ENCODE results near the gene SIN3B. TPM values are rescaled to one million over a fixed set of nuclear protein-coding genes. Genes with fewer than 3 reads are reported as not detected.

SIN3B gene
- polyA plus RNA-seq, 4 donors: 51.7 to 62.2 (median 58.3) TPM

DNA sequence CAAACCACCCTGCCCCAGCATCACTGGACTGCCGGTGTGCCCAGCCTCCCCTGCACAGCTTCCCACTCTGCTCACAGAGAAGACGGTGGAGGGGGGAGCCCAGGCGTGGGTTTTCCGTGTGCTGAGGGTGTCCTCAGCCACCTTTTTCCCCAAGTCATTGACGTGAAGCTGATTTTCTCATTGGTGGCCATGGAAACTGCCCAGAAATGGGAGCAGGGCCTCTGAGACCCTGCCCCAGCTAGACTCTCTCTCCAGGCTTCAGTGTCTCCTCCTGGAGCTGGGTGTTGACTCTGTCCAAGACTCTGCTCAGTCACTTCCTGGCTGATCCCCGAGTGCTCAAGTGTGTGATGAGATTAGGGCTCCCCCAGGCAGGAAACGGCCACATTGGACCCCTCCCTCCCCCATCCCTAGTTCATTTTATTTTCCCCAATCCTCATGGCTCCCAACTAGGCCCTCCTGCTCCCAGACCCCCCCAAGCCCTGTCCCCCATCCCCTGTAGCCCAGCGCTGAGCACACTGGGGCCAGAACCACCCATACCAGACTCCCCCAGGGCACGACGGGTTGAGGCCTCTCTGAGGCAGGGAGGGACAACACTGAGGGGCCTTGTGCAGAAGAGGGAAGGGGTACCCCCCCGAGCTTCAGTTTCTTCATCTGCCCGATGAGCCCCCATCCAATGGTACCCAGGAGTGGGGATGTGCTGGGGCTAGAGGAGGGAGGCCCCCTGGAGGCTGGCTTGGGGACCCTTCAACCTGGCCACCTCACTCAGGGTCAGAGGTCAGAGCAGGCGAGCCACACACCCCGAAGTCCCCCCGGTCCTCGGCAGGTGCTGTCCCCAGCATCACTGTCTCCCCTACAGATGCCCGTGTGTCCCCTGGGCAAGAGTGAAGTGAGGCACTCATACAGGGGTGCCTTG lies 58.4 kb downstream of the SIN3B start:
- DNase-seq (ENCODE audit: low read depth in 4 of 4, low spot score in 3 of 4): no peak

DNA sequence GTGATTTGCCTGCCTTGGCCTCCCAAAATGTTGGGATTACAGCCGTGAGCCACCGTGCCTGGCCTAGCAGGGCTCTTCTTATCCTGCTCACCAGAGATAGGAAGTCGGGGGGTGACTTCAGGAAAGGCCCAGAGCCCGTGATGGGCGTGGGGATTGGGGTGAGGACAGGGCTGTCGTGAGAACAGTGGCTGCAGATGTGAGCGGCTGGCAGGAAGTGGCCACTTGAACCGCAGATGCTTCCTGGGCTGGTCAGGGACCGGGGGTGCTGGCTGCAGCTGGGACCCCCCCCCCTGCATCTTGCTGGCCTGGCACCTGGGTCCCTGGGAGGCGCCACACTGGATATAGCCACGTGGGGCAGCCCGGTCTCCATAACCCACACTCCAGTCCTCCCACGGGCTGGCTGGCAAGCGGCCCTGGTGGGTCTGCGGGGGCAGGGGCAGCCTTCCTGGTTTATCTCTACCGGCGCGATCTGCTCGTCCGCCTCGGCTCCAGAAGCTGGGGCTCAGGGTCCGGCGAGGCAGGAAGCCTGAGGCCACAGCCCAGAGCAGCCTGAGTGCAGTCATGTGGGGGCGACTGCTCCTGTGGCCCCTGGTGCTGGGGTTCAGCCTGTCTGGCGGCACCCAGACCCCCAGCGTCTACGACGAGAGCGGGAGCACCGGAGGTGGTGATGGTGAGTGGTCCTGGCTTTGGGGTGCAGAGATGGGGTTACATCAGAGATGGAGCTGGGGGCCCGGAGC lies 59.6 kb downstream of the SIN3B start, which contains the start of gene F2RL3:
F2RL3 (plus strand) TSS at position 371 of the 737 bp plus-strand sequence; CDS start at position 562, 191 bp downstream.
- DNase-seq (ENCODE audit: low read depth in 4 of 4, low spot score in 3 of 4): no peak

DNA sequence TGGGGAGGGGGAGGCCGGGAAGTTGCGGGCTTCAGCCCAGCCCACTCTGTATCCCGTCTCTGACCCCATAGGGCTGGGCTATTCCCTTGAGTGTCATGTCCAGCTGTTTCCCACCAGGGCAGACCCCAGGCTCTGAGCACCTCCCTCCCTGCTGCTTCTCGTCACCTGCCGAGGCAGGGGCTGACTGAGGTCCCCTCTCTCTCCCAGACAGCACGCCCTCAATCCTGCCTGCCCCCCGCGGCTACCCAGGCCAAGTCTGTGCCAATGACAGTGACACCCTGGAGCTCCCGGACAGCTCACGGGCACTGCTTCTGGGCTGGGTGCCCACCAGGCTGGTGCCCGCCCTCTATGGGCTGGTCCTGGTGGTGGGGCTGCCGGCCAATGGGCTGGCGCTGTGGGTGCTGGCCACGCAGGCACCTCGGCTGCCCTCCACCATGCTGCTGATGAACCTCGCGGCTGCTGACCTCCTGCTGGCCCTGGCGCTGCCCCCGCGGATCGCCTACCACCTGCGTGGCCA lies 60.2 kb downstream of the SIN3B start:
- DNase-seq (ENCODE audit: low read depth in 4 of 4, low spot score in 3 of 4): no peak

DNA sequence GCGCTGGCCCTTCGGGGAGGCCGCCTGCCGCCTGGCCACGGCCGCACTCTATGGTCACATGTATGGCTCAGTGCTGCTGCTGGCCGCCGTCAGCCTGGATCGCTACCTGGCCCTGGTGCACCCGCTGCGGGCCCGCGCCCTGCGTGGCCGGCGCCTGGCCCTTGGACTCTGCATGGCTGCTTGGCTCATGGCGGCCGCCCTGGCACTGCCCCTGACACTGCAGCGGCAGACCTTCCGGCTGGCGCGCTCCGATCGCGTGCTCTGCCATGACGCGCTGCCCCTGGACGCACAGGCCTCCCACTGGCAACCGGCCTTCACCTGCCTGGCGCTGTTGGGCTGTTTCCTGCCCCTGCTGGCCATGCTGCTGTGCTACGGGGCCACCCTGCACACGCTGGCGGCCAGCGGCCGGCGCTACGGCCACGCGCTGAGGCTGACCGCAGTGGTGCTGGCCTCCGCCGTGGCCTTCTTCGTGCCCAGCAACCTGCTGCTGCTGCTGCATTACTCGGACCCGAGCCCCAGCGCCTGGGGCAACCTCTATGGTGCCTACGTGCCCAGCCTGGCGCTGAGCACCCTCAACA lies 60.8 kb downstream of the SIN3B start:
- DNase-seq (ENCODE audit: low read depth in 4 of 4, low spot score in 3 of 4): no peak

- no peak for DNase-seq (ENCODE audit: low read depth in 4 of 4, low spot score in 3 of 4)
Measured at GRCh38 chr19:16890461-16891184, 61.4 kb downstream of the SIN3B start.

GRCh38 chr19:16891696-16892382 lies 62.6 kb downstream of the SIN3B start:
- no peak for DNase-seq (ENCODE audit: low read depth in 4 of 4, low spot score in 3 of 4)

DNA sequence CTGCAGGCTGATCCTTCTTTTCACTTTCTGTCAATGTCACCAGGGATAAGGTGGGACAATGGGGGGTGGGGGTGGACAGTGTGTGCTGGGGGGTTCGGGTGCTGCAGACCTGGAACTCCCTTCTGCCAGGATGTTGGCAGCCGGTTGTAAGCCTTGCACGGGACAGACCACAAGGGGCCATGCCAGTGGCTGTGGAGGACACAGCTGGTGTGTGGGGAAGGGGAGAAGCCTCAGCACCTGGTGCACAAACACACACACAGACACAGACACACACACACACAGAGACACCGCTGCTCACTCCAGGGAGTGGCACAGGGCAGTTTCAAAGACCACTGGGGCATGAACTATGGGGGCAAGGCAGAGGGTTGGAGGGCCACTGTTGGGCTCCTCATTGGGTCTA lies 63.2 kb downstream of the SIN3B start:
- no peak for DNase-seq (ENCODE audit: low read depth in 4 of 4, low spot score in 3 of 4)

DNA sequence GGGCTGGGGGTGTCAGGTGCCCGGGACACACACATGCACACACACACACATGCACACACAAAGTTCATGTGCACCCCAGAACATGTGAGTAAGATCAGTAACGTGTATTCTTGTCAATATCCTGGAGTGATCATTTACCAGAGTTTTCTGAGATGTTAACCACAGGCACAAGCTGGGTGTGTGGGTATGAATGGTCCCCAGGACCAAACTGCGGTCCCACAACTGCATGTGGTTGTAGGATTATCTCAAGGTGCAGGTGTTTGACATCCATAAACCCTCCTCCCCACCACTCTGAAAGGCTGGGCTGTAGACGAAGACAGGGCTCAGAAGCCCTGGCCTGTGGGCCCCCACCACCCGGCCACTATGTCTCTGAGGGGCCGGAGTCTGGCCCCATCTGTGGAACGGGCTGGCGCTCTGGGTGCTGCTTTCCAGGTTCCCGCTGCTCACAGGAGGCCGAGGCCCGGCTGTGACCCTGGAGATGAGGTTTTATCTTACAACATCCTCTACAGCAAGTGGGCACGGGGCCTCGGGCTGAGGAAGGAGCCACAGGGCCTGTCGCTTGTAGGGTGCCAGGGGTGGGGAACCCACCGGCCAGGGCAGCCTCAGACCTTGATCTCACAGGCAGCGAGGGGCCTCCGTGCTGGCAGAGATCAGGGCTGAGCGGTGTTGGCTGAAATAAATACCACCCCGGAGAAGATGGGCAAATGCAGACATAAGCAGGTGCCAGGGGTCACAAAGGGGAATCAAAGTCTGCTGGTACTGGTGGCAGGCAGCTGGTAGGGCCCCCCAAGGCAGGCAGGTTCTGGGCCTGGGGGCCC lies 63.9 kb downstream of the SIN3B start:
- no peak for DNase-seq (ENCODE audit: low read depth in 4 of 4, low spot score in 3 of 4)

GRCh38 chr19:16893686-16893989 lies 64.4 kb downstream of the SIN3B start:
- DNase-seq (ENCODE audit: low read depth in 4 of 4, low spot score in 3 of 4): no peak

- no peak for DNase-seq (ENCODE audit: low read depth in 4 of 4, low spot score in 3 of 4)
Measured at GRCh38 chr19:16894080-16894479, 64.9 kb downstream of the SIN3B start.

- DNase-seq (ENCODE audit: low read depth in 4 of 4, low spot score in 3 of 4): no peak
Measured at GRCh38 chr19:16895467-16896145, 66.4 kb downstream of the SIN3B start.

GRCh38 chr19:16896146-16897028 lies 67.2 kb downstream of the SIN3B start:
- no peak for DNase-seq (ENCODE audit: low read depth in 4 of 4, low spot score in 3 of 4)

DNA sequence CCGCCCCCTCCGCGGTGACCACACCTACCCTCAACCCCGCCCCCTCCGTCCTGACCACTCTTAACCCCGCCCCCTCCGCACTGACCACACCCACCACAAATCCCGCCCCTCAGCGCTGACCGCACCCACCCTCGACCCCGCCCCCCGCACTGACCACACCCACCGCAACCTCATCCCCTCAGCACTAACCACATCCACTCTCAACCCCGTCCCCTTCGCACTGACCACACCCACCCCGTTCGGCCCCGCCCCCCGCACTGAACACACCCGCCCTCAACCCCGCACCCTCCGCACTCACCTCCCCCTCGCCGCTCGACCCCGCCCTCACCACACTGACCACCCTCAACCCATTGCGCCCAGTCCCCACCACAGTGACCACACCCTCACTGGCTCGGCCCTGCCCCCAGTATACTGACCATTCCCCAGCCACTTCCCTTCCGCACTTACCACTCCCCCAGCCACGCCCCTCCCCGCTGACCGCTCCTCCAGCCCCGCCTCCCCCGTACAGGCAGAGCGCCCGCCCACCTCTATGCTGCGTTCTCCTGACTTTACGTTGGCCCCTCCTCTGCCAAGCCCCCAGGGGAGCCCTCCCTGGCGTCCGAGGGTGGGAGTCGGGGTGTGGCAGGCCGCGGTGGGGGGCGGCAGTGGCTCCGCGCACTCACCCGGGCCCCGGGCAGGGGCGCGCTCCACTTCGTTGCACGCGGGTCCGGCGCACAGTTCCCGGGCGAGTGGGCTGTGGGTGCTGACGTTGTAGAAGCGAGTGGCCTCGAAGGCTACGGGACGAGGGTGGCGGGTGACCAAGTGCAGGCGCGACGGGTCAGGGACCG lies 68.0 kb downstream of the SIN3B start:
- DNase-seq (ENCODE audit: low read depth in 4 of 4, low spot score in 3 of 4): peak; percentile 73 to 84 (median 82)

DNA sequence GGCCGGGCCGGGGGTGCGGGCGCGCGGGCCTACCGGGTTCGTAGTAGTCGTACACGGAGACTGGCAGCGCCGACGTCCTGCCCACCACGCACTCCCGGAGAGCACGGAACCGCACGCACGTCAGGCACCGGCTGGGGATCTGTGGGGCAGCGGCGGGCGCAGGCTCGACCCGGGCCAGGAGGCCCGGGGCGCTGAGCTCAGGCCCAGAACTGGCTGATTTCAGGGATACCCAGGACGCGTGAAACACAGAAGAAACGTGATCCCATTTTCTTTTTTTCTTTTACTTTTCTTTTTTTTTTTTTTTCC lies 68.6 kb downstream of the SIN3B start:
- DNase-seq (ENCODE audit: low read depth in 4 of 4, low spot score in 3 of 4): no peak

DNA sequence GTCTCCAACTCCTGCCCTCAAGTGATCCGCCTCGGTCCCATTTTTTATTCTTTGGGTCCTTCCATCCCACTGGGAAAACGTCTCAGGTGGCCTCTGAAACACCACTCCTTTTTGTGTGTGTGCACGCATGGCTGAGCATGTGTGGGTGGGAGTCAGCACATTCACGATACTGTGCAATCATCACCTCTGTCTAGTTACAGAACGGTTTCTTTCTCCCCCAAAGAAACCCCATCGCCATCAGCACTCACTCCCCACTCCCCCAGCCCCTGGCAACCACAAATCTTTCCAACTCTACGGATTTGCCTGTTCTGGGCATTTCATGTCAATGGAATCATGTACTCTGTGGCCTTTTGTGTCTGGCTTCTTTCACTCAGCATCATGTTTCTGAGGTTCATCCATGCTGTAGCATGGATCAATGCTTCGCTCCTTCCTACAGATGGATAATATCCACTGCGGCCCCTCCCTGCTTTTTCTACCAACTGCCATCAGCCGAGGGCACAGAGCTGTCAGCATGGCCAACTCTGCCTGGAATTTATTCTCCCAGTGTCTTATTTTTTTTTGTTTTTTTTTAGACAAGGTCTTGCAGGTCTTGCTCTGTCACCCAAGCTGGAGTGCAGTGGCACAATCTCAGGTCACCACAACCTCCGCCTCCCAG lies 69.3 kb downstream of the SIN3B start:
- DNase-seq (ENCODE audit: low read depth in 4 of 4, low spot score in 3 of 4): no peak

- DNase-seq (ENCODE audit: low read depth in 4 of 4, low spot score in 3 of 4): no peak
Measured at GRCh38 chr19:16899566-16900075, 70.4 kb downstream of the SIN3B start.

All from right renal pelvis (tissue), 4 donors.